Measurements from ENCODE around the gene BLVRA.

GRCh38 chr7:43790006-43790405, 31.5 kb downstream of the BLVRA start:
- TF ChIP-seq RARB (CRISPR knock-in tag; IDR thresholded peaks at IDR 0.05): no peak
- no peak for TF ChIP-seq CSDC2 (CRISPR knock-in tag; IDR thresholded peaks at IDR 0.05)
- TF ChIP-seq PATZ1 (CRISPR knock-in tag; IDR thresholded peaks at IDR 0.05; ENCODE audit: borderline replicate concordance): no peak
- TF ChIP-seq OSR1 (CRISPR knock-in tag; IDR thresholded peaks at IDR 0.05): no peak
- TF ChIP-seq ZFP30 (CRISPR knock-in tag; IDR thresholded peaks at IDR 0.05): no peak
- TF ChIP-seq, protein P1, sequence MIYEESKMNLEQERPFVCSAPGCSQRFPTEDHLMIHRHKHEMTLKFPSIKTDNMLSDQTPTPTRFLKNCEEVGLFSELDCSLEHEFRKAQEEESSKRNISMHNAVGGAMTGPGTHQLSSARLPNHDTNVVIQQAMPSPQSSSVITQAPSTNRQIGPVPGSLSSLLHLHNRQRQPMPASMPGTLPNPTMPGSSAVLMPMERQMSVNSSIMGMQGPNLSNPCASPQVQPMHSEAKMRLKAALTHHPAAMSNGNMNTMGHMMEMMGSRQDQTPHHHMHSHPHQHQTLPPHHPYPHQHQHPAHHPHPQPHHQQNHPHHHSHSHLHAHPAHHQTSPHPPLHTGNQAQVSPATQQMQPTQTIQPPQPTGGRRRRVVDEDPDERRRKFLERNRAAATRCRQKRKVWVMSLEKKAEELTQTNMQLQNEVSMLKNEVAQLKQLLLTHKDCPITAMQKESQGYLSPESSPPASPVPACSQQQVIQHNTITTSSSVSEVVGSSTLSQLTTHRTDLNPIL (CRISPR knock-in tag; IDR thresholded peaks at IDR 0.05; ENCODE audit: low read depth): no peak

Data from SK-N-SH treated with all-trans-retinoic acid at 6 μM for 48 hours (cell line).